Fibroblast of the aortic adventitia (primary cell): Measurements from ENCODE around the gene TGFA. TPM values are rescaled to one million over a fixed set of nuclear protein-coding genes. Genes with fewer than 3 reads are reported as not detected.

Experiments used
- DNase-seq: peaks from one replicate; pipeline ENCODE4 v3.0.0-alpha.2; 2010; ENCODE audit warnings: low read depth
- H3K4me3 ChIP-seq: 2 replicates; pipeline ENCODE4 v1.5.1; 2011; ENCODE audit warnings: low read depth, mild to moderate bottlenecking, control low read depth, low read length, moderate library complexity
- total RNA-seq: library from RNA; depleted of rRNA; stranded (reverse); fragments of >200 nt; gene quantifications from 2 replicates; pipeline ENCODE4 v1.2.3, GENCODE V29; 2012; ENCODE audit warnings: low replicate concordance
- TF ChIP-seq, protein P1 (sequence below): IDR thresholded peaks from 2 replicates; pipeline ENCODE4 v1.5.1; 2011; ENCODE audit warnings: mild to moderate bottlenecking, low read length, control low read depth, inconsistent platforms; ENCODE audit not compliant: insufficient read depth

The TGFA gene
- total RNA-seq, 1 donor = not detected

DNA sequence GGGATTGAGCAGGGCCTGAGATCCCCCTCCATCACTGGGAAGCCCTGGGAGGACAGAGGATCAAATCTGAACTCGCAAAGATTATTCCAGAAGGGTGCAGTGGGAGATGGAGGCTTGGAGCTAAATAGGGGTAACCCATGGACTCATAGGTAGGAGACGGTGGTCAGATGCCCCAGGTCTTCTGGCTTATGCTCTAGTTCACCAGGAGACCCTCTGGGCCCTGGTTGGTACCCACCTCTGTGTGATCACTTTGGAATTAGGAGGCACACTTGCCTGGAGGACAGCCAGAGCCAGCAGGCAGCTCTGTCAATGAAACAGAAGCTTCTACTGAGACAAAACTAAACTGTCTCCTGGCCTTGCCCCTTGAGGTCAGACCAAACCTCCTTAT is 110.6 kb downstream of the TGFA start:
- DNase-seq = no peak
- no peak overlapping the region for H3K4me3 ChIP-seq
- TF ChIP-seq, protein P1, sequence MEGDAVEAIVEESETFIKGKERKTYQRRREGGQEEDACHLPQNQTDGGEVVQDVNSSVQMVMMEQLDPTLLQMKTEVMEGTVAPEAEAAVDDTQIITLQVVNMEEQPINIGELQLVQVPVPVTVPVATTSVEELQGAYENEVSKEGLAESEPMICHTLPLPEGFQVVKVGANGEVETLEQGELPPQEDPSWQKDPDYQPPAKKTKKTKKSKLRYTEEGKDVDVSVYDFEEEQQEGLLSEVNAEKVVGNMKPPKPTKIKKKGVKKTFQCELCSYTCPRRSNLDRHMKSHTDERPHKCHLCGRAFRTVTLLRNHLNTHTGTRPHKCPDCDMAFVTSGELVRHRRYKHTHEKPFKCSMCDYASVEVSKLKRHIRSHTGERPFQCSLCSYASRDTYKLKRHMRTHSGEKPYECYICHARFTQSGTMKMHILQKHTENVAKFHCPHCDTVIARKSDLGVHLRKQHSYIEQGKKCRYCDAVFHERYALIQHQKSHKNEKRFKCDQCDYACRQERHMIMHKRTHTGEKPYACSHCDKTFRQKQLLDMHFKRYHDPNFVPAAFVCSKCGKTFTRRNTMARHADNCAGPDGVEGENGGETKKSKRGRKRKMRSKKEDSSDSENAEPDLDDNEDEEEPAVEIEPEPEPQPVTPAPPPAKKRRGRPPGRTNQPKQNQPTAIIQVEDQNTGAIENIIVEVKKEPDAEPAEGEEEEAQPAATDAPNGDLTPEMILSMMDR = no peak

DNA sequence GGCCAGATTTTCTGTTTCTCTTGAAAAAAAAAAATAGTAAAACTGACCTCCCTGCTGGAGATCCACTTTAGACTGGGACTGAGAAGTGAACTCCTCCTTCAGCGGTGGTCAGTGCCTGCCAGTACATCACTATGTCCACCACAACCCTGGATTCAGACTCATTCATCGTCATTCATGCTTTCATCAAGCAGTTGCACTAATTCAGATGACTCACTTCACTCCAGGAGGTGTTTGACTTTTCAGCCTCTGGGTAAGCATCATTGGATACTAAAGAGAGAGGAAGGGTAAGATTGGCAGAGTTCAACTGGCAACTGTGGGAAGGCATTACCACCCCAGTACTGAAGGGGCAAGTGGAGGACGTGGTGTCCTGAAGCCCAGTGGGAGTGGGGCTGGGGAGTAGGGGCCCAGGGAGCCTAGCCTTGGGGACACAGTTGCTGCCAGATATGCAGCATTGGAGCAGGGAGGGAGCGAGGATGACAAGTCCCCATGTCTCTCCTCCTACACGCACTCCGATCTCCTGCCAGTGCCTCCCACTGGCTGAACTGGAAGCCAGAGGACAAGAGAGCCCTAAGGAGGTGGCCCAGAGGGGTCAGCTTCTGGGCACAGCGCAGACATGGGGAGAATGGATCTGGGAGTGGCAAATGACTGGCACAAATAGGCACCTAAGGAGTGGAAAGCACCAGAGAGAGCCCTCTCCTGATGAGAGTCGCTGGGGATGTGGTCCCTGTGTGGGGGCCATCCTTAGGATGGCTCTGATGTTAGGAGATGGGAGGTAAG is 111.1 kb downstream of the TGFA start:
- TF ChIP-seq, protein P1 = no peak
- no peak for DNase-seq
- no peak overlapping the region for H3K4me3 ChIP-seq

DNA sequence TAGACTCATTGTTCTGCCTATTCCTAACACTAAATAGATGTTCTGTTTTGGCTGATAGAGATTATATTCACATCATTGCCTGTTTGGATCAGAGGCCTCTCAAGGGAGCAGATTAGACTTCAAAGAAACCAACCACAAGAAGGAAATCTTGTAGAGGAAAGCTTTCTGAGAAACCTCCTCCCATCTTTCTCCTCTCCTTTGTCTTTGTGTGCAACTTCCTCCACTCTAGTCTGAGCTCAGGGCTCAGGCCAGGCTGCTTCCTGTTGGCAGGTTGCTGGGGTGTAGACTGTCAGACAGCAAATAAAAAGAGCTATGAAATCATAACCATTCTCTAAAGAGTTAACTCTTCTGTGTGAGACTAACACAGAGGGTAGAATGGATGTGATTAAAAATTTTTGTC is 113.0 kb downstream of the TGFA start:
- TF ChIP-seq, protein P1 = no peak
- no peak for DNase-seq

DNA sequence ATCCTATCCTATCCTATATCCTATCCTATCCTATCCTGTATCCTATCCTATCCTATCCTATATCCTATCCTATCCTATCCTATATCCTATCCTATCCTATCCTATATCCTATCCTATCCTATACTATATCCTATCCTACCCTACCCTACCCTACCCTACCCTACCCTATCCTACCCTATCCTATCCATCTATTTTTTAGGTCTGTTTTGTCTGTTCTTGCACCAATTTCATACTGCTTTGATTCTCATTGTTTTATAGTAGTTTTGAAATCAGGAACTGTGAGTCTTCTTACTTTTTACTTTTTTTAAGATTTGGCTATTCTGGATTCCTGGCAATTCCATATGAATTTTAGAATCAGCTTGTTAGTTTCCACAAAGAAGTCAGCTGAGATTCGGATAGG is 118.5 kb downstream of the TGFA start:
- TF ChIP-seq, protein P1 = no peak
- no peak for DNase-seq

More for the DNA sequence above, 113.0 kb downstream of the TGFA start:
- H3K4me3 ChIP-seq = no peak overlapping the region

DNA sequence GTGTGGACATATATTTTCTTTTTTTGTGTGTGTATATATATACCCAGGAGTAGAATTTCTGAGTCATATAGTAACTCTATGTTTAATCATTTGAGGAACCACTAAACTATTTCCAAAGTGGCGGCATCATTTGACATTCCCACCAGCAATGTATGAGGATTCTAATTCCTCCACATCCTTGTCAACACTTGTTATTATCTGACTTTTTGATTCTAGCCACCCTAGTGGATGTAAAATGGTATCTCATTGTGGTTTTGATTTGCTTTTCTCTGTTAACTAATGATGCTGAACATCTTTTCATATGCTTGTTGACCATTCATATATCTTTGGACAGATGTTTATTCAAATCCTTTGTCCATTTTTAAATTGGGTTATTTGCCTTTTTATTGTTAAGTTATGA is 120.3 kb downstream of the TGFA start:
- TF ChIP-seq, protein P1 = no peak
- no peak for DNase-seq
- no peak overlapping the region for H3K4me3 ChIP-seq

More for the DNA sequence above, 118.5 kb downstream of the TGFA start:
- no peak overlapping the region for H3K4me3 ChIP-seq

DNA sequence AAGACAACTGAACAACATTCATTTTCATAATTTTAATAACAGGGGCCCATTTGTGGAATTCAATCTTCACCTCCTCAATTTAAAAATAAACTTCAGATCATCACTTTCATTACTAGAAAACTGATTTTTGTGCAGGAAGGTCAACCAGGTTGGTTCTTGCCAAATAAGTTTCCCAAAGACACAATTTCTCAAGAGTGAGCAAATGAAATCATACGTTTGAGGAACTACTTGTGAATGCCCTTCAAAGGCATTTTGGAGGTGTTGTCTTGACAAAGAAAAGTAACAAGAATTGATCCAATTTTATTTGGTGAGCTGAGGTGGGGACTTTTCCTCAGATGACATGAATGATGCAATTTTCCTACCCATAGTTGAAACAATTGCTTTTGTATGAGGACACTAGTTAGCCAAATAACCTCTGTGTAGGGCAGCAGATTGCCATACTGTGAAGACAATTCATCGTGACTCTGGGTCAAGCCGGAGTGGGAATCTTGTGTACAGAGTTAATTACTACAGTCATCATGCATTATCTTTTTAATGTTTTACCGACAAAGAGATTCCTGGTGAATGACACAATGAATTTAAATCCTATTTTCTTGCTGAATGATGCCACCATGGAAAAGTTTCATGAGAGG is 121.8 kb downstream of the TGFA start:
- TF ChIP-seq, protein P1 = no peak
- no peak overlapping the region for H3K4me3 ChIP-seq
- no peak for DNase-seq
